Lung (tissue), 12 donors: Measurements from ENCODE around the gene TAF6. TPM values are rescaled to one million over a fixed set of nuclear protein-coding genes. Genes with fewer than 3 reads are reported as not detected.

Source experiments
- ATAC-seq: fragments of 200-7000 bp; cut with Tn5 transposase; one replicate; pipeline ENCODE4 v1.9.1; 2020; ENCODE audit warnings: moderate number of reproducible peaks; ENCODE audit not compliant: insufficient read depth, low FRiP score
- DNase-seq, 3 donors: peaks; one replicate each; pipeline ENCODE4 v3.0.0-alpha.2; 2013 to 2017
- H3K27ac ChIP-seq, 2 donors: one replicate each; pipeline ENCODE4 v1.5.1; 2013; ENCODE audit warnings: mild to moderate bottlenecking in 2 of 2, moderate library complexity in 2 of 2, control low read depth in 1 of 2, inconsistent platforms in 1 of 2, low read depth in 1 of 2, low read length in 1 of 2
- H3K27me3 ChIP-seq, 3 donors: one replicate each; pipeline ENCODE4 v1.5.1; 2013; ENCODE audit warnings: low read length in 2 of 3; ENCODE audit not compliant: control insufficient read depth in 3 of 3, insufficient read depth in 3 of 3
- H3K36me3 ChIP-seq, 4 donors: one replicate each; pipeline ENCODE4 v1.5.1; 2013; ENCODE audit warnings: low read length in 4 of 4, mild to moderate bottlenecking in 1 of 4, moderate library complexity in 1 of 4; ENCODE audit not compliant: control insufficient read depth in 4 of 4, insufficient read depth in 4 of 4
- H3K4me1 ChIP-seq, 5 donors: one replicate each; pipeline ENCODE4 v1.5.1; 2013; ENCODE audit warnings: low read length in 5 of 5, mild to moderate bottlenecking in 2 of 5, moderate library complexity in 1 of 5; ENCODE audit not compliant: control insufficient read depth in 5 of 5, insufficient read depth in 5 of 5
- H3K4me3 ChIP-seq: one replicate; pipeline ENCODE4 v1.5.1; 2013; ENCODE audit warnings: mild to moderate bottlenecking, control low read depth, moderate library complexity
- H3K9ac ChIP-seq, 2 donors: one replicate each; pipeline ENCODE4 v1.5.1; 2013; ENCODE audit warnings: low read length in 2 of 2, control low read depth in 1 of 2; ENCODE audit not compliant: insufficient read depth in 1 of 2
- H3K9me3 ChIP-seq, 4 donors: one replicate each; pipeline ENCODE4 v1.5.1; 2013; ENCODE audit warnings: low read length in 3 of 4, mild to moderate bottlenecking in 1 of 4, moderate library complexity in 1 of 4; ENCODE audit not compliant: control insufficient read depth in 4 of 4, insufficient read depth in 3 of 4
- WGBS, 2 donors: extraction: QIAGEN DNeasy Blood & Tissue Kit; methylation state at CpG; one replicate each; pipeline ENCODE4 v1.1.7; 2013; 5-methylcytosine and 5-hydroxymethylcytosine counted together
- polyA plus RNA-seq, 2 donors: library from polyadenylated mRNA; stranded (reverse); fragments of 200-250 nt; gene quantifications; one replicate each; pipeline ENCODE4 v1.2.1, GENCODE V29; 2013
- total RNA-seq, 2 donors: library from RNA; depleted of rRNA in 1 of 2; stranded (reverse); fragments of >200 nt in 1 of 2; gene quantifications; one replicate each; pipeline ENCODE4 v1.2.1, GENCODE V29; 2014 to 2021
- TF ChIP-seq, protein P1 (sequence below): IDR thresholded peaks from 2 replicates; pipeline ENCODE4 v1.5.1; 2012; ENCODE audit warnings: mild to moderate bottlenecking; ENCODE audit errors: control extremely low read depth, extremely low read depth
- donor health status: control.
- donor health status: control.
- donor health status: Bipolar disorder and iron deficiency.
- donor health status: healthy.
- donor health status: DM: yes; HTN: yes; CAD: no.

TAF6 gene
- total and polyA plus RNA-seq, 4 donors: 31.5 to 51.5 (median 37.9) TPM

DNA sequence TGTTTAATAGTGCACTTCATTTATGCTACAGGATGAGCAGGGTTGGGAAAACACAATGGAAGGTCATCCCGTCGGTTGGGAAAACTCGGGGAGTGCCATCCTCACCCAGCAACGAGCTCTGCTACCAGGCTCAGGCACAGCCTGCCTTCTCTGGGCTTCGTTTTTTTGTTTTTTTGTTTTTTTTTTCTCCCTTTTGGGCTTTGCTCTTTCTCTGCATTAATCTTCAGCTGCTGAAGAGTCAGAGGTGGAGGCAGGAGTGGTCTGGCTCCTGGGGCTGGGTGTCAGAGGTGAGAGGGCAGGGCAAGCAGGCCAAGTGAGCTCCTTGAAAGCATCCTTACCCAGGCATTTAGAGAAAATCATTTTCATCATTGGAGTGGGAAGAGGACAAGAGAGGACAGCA is 49.2 kb downstream of the TAF6 start:
- H3K27me3 ChIP-seq: no peaks in the 10 kb centered on the region
- H3K9me3 ChIP-seq: peaks cover 11 to 28% (median 25%) of the 10 kb centered on the region in 4 donors
- ATAC-seq (no peak), DNase-seq (no peak)
- WGBS, 2 donors: 96% methylated on average over 5 of the region's 5 CpGs
- H3K4me3 ChIP-seq: no peak overlapping the region
- no peak overlapping the region for H3K9ac ChIP-seq
- H3K36me3 ChIP-seq: peaks cover 44 to 59% (median 55%) of the 10 kb centered on the region in 4 donors
- peaks cover 4 to 9% (median 8%) of the 10 kb centered on the region in 5 donors for H3K4me1 ChIP-seq
- H3K27ac ChIP-seq: no peak overlapping the region
- TF ChIP-seq, protein P1, sequence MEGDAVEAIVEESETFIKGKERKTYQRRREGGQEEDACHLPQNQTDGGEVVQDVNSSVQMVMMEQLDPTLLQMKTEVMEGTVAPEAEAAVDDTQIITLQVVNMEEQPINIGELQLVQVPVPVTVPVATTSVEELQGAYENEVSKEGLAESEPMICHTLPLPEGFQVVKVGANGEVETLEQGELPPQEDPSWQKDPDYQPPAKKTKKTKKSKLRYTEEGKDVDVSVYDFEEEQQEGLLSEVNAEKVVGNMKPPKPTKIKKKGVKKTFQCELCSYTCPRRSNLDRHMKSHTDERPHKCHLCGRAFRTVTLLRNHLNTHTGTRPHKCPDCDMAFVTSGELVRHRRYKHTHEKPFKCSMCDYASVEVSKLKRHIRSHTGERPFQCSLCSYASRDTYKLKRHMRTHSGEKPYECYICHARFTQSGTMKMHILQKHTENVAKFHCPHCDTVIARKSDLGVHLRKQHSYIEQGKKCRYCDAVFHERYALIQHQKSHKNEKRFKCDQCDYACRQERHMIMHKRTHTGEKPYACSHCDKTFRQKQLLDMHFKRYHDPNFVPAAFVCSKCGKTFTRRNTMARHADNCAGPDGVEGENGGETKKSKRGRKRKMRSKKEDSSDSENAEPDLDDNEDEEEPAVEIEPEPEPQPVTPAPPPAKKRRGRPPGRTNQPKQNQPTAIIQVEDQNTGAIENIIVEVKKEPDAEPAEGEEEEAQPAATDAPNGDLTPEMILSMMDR: no peak

- Histone ChIP-seq H3K36me3 (peaks cover 29 to 39% (median 36%) of the 10 kb centered on the region in 4 donors), H3K4me3 (no peak overlapping the region), H3K9me3 (peaks cover 11 to 18% (median 15%) of the 10 kb centered on the region in 4 donors), H3K9ac (no peak overlapping the region), H3K27me3 (no peaks in the 10 kb centered on the region), H3K4me1 (peaks cover 4 to 14% (median 9%) of the 10 kb centered on the region in 5 donors), H3K27ac (no peak overlapping the region)
- TF ChIP-seq, protein P1: no peak
- WGBS, 2 donors: 91 to 93% methylated on average over 7 of the region's 7 CpGs
- DNase-seq (no peak), ATAC-seq (no peak)
Measured at GRCh38 chr7:100066953-100067352, 52.2 kb downstream of the TAF6 start.

DNA sequence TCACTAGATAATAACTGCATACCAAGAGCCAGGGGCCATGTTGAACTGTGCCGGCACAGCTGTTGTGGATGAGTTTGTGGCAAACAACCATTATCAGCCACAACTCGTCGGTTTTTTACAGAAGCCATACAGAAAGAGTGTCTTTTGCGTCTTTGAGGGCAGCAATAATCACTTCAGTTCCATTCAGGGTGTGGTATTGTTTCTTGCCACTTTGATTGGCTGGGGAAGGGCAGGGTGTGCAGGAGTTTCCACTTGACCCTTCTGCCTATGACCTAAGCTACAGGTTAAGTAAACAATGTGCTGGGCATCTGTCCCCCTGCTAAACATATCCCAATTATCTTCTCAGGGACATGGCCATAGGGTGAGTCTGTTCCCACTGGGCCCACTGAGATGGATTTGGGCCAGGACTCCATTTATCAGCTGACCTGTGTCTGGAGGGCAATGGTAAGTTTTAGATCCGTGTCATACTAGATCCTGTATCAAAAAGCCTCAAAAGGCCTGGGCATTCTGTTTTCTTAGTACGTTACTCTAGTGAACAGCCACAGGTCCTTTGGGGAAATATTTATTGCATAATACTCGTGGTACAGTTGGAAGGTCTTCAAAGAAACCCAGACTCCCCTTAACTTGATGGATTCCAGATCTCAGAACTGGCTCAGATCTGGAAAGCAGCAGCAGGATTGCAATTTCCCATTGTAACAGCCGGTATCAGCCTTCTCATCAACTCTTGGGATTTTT is 53.5 kb downstream of the TAF6 start:
- H3K27ac ChIP-seq: peak overlapping the region in 1 of 2 donors; percentile 60

More for the DNA sequence above, 53.5 kb downstream of the TAF6 start:
- H3K9me3 ChIP-seq: peaks cover under 1 to 7% (median 4%) of the 10 kb centered on the region in 4 donors
- no peak overlapping the region for H3K4me3 ChIP-seq
- DNase-seq (peak; percentile 70 to 97 (median 96)), ATAC-seq (no peak)
- WGBS, 2 donors: 38 to 44% methylated on average over 8 of the region's 8 CpGs
- H3K36me3 ChIP-seq: peaks cover 16 to 30% (median 29%) of the 10 kb centered on the region in 4 donors
- H3K27me3 ChIP-seq: no peaks in the 10 kb centered on the region
- TF ChIP-seq, protein P1: no peak
- H3K9ac ChIP-seq: no peak overlapping the region
- peaks cover 4 to 14% (median 9%) of the 10 kb centered on the region in 5 donors for H3K4me1 ChIP-seq
